Measurements from ENCODE around the gene GRK5.

Gene GRK5

GRCh38 chr10:119327096-119327745, 119.8 kb downstream of the GRK5 start:
- H3K4me1 ChIP-seq, result no peaks in the 10 kb centered on the region
- no peak for TF ChIP-seq CTCF (IDR thresholded peaks at IDR 0.05; ENCODE audit: low read depth, low read length)
- H3K27me3 ChIP-seq, result no peaks in the 10 kb centered on the region
- H3K36me3 ChIP-seq, result no peaks in the 10 kb centered on the region
- no peak for DNase-seq
- no peaks in the 10 kb centered on the region for H3K9me3 ChIP-seq
- H3K4me3 ChIP-seq (ENCODE audit: low read depth, low read length), result no peak overlapping the region

- Histone ChIP-seq H3K36me3 (no peaks in the 10 kb centered on the region), H3K27me3 (no peaks in the 10 kb centered on the region), H3K4me1 (no peaks in the 10 kb centered on the region), H3K9me3 (no peaks in the 10 kb centered on the region), H3K4me3 (ENCODE audit: low read depth, low read length) (no peak overlapping the region)
- no peak for DNase-seq
- TF ChIP-seq CTCF (IDR thresholded peaks at IDR 0.05; ENCODE audit: low read depth, low read length), result no peak
Observed at GRCh38 chr10:119328223-119328622, 120.9 kb downstream of the GRK5 start.

- Histone ChIP-seq H3K27me3 (no peaks in the 10 kb centered on the region), H3K36me3 (no peaks in the 10 kb centered on the region), H3K9me3 (no peaks in the 10 kb centered on the region), H3K4me1 (no peaks in the 10 kb centered on the region), H3K4me3 (ENCODE audit: low read depth, low read length) (no peak overlapping the region)
- DNase-seq, result no peak
- no peak for TF ChIP-seq CTCF (IDR thresholded peaks at IDR 0.05; ENCODE audit: low read depth, low read length)
Observed at GRCh38 chr10:119330342-119330741, 123.0 kb downstream of the GRK5 start.

GRCh38 chr10:119331061-119331460, 123.7 kb downstream of the GRK5 start:
- no peak for TF ChIP-seq CTCF (IDR thresholded peaks at IDR 0.05; ENCODE audit: low read depth, low read length)
- H3K9me3 ChIP-seq, result no peaks in the 10 kb centered on the region
- no peaks in the 10 kb centered on the region for H3K36me3 ChIP-seq
- H3K4me1 ChIP-seq, result no peaks in the 10 kb centered on the region
- no peak for DNase-seq
- no peak overlapping the region for H3K4me3 ChIP-seq (ENCODE audit: low read depth, low read length)
- H3K27me3 ChIP-seq, result no peaks in the 10 kb centered on the region

GRCh38 chr10:119333146-119333792, 125.9 kb downstream of the GRK5 start:
- Histone ChIP-seq H3K4me1 (no peaks in the 10 kb centered on the region; the same call in 1 of the 2 replicates), H3K36me3 (no peaks in the 10 kb centered on the region), H3K27me3 (no peaks in the 10 kb centered on the region), H3K4me3 (ENCODE audit: low read depth, low read length) (no peak overlapping the region), H3K9me3 (no peaks in the 10 kb centered on the region)
- DNase-seq, result no peak
- TF ChIP-seq CTCF (IDR thresholded peaks at IDR 0.05; ENCODE audit: low read depth, low read length), result no peak

- DNase-seq, result no peak
- no peak for TF ChIP-seq CTCF (IDR thresholded peaks at IDR 0.05; ENCODE audit: low read depth, low read length)
- Histone ChIP-seq H3K36me3 (no peaks in the 10 kb centered on the region), H3K4me1 (no peaks in the 10 kb centered on the region; the same call in 1 of the 2 replicates), H3K4me3 (ENCODE audit: low read depth, low read length) (no peak overlapping the region), H3K27me3 (no peaks in the 10 kb centered on the region), H3K9me3 (no peaks in the 10 kb centered on the region)
Observed at GRCh38 chr10:119335671-119336353, 128.4 kb downstream of the GRK5 start.
